Upper lobe of right lung (tissue), 1 donor: ENCODE measurements around the gene CDH22. TPM values are rescaled to one million over a fixed set of nuclear protein-coding genes. Genes with fewer than 3 reads are reported as not detected.

ENCODE experiments used
- ATAC-seq: fragments of 200-7000 bp; cut with Tn5 transposase; one replicate; pipeline ENCODE4 v1.9.1; 2020; ENCODE audit warnings: mild to moderate bottlenecking, moderate library complexity
- DNase-seq: peaks from one replicate; pipeline ENCODE4 v3.0.0-alpha.2; 2020
- H3K27ac ChIP-seq: fragments of 200-600 bp; one replicate; pipeline ENCODE4 v1.8.0; 2022
- H3K27me3 ChIP-seq: fragments of 200-600 bp; one replicate; pipeline ENCODE4 v1.8.0; 2022; ENCODE audit warnings: mild to moderate bottlenecking
- H3K36me3 ChIP-seq: fragments of 200-600 bp; one replicate; pipeline ENCODE4 v1.8.0; 2022
- H3K4me1 ChIP-seq: fragments of 200-600 bp; one replicate; pipeline ENCODE4 v1.8.0; 2022
- H3K4me3 ChIP-seq: fragments of 200-600 bp; one replicate; pipeline ENCODE4 v1.8.0; 2022; ENCODE audit warnings: mild to moderate bottlenecking
- H3K9me3 ChIP-seq: fragments of 200-600 bp; one replicate; pipeline ENCODE4 v1.8.0; 2022
- CTCF ChIP-seq: fragments of 200-600 bp; IDR thresholded peaks from one replicate; pipeline ENCODE4 v1.8.0; 2022; ENCODE audit warnings: antibody characterized with exemption
- intact Hi-C: fragments of 100-400 bp; cut with DNase I; formaldehyde crosslinking; loops from one replicate; pipeline ENCODE4 v1.11.0; 2022
- total RNA-seq: library from RNA; stranded (reverse); fragmentation: NEBNext Ultra II Directional; extraction: Animal tissue kit (Norgen Biotek cat#: 25700); gene quantifications from one replicate; pipeline ENCODE4 v1.2.1, GENCODE V29; 2021
- donor health status: DM: no; HTN: yes; CAD: no; lungs with severe emphysema.

Gene CDH22
- total RNA-seq, 1 donor from 2014 or later, result 0.46 TPM

DNA sequence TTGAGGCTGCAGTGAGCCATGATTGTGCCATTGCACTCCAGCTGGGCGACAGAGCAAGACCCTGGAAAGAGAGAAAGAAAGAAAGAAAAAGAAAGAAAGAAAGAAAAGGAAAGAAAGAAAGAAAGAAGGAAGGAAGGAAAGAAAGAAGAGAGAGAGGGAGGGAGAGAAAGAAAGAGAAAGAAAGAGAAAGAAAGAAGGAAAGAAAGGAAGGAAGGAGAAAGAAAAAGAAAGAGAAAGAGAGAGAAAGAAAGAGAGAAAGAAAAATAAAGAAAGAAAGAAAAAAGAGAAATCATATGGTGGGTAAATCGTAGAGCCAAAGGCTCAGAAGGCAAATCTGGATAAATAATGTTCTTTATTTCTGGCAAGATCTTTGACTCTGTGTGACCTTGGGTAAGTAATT, 136.8 kb downstream of the CDH22 start:
- no peaks in the 10 kb centered on the region for H3K9me3 ChIP-seq
- intact Hi-C loops, result no loop called here
- no peak overlapping the region for H3K4me3 ChIP-seq
- no peak for DNase-seq
- H3K4me1 ChIP-seq, result no peaks in the 10 kb centered on the region
- H3K27ac ChIP-seq, result no peak overlapping the region
- TF ChIP-seq CTCF, result no peak
- no peaks in the 10 kb centered on the region for H3K36me3 ChIP-seq
- ATAC-seq, result no peak
- H3K27me3 ChIP-seq, result peaks cover 55% of the 10 kb centered on the region

DNA sequence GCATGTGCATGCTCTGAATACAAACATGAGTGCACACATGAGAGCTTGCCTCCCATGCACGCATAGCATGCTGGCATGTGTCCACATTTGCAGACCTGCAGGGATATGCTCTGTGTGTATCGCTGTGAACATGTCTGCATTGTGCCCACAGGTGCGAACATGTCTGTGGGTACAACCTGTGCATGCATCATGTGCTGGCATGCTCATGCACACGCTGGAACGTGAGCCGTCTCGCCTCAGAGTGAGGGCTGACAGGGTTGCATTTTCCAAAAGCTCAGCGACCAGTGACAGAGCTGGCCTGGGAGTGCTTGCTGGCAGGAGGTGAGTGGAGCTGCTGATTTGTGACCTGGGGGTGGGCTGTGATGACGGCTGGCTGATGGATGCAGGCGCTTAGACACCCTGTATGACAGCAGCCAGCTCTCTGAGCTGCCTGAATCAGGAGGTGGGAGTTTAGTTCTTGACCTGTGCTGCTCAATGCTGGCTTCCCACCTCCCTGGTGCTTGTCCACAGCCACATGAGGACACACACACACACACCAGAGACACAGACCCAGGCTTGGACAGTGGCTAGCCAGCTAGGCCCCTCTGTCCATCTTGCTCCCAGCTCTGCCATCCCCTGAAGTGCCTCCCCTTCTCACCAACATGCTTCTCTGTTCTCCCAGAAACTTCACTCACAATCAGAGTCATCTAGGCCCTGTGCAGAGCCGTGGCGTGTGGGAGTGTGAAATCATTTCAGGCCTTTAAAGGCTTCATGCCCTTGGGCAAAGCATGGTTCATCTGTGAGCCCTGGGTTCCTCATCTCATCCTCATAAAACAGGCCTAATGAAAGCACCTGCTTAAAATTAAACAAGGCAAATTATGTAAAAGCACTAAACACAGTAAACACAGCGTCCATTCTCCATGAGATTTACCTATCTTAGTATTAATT, 138.8 kb downstream of the CDH22 start:
- TF ChIP-seq CTCF, result no peak
- intact Hi-C loops, result no loop called here

GRCh38 chr20:46168438-46168837, 139.9 kb downstream of the CDH22 start:
- DNase-seq (no peak), ATAC-seq (no peak)
- Histone ChIP-seq H3K27ac (no peak overlapping the region), H3K27me3 (peaks cover 27% of the 10 kb centered on the region), H3K4me1 (no peaks in the 10 kb centered on the region), H3K9me3 (no peaks in the 10 kb centered on the region), H3K36me3 (no peaks in the 10 kb centered on the region), H3K4me3 (no peak overlapping the region)
- intact Hi-C loops, result no loop called here
- no peak for TF ChIP-seq CTCF

More for the DNA sequence above, 138.8 kb downstream of the CDH22 start:
- Histone ChIP-seq H3K27ac (no peak overlapping the region), H3K36me3 (no peaks in the 10 kb centered on the region), H3K4me3 (no peak overlapping the region), H3K27me3 (peaks cover 37% of the 10 kb centered on the region), H3K4me1 (no peaks in the 10 kb centered on the region), H3K9me3 (no peaks in the 10 kb centered on the region)
- ATAC-seq, result peak; percentile 16
- DNase-seq, result no peak

DNA sequence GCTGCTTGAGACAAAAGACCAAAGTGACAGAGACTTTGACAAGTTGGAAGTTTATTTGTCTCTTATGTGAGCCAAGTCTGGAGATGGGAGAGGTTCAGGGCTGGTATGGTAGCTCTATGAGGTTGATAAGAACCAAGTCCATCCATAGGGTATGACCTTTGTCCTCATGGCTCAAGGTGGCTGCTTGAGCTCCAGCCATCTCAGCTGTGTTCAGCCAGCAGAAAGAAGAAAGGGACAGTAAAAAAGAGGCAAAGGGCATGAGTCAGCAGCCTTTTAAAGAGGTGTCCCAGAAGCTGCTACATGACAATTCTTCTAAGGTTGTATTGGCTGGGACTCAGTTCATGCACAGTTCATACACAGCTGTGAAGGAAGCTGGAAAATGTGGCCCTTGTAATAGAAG, 141.2 kb downstream of the CDH22 start:
- peaks cover 13% of the 10 kb centered on the region for H3K27me3 ChIP-seq
- no peaks in the 10 kb centered on the region for H3K4me1 ChIP-seq
- ATAC-seq (no peak), DNase-seq (no peak)
- no peak overlapping the region for H3K4me3 ChIP-seq
- intact Hi-C loops, result no loop called here
- H3K27ac ChIP-seq, result no peak overlapping the region
- no peaks in the 10 kb centered on the region for H3K36me3 ChIP-seq
- no peaks in the 10 kb centered on the region for H3K9me3 ChIP-seq
- no peak for TF ChIP-seq CTCF

GRCh38 chr20:46164254-46164653, 144.0 kb downstream of the CDH22 start:
- no peak for ATAC-seq
- Histone ChIP-seq H3K4me3 (no peak overlapping the region), H3K4me1 (no peaks in the 10 kb centered on the region), H3K27me3 (peaks cover 12% of the 10 kb centered on the region), H3K9me3 (no peaks in the 10 kb centered on the region), H3K27ac (no peak overlapping the region), H3K36me3 (no peaks in the 10 kb centered on the region)
- TF ChIP-seq CTCF, result no peak
- no peak for DNase-seq
- intact Hi-C loops, result no loop called here
